Glomerular visceral epithelial cell (primary cell): ENCODE results near the gene CALML4.
"Not testable (repeated sequence)": the region's sequence is repeated elsewhere in the genome, so short reads cannot be mapped to it uniquely, and the experiment has no call there.

Source experiments
- DNase-seq: peaks from one replicate; pipeline ENCODE4 v3.0.0-alpha.2; 2016; ENCODE audit errors: extremely low spot score

Gene CALML4

DNA sequence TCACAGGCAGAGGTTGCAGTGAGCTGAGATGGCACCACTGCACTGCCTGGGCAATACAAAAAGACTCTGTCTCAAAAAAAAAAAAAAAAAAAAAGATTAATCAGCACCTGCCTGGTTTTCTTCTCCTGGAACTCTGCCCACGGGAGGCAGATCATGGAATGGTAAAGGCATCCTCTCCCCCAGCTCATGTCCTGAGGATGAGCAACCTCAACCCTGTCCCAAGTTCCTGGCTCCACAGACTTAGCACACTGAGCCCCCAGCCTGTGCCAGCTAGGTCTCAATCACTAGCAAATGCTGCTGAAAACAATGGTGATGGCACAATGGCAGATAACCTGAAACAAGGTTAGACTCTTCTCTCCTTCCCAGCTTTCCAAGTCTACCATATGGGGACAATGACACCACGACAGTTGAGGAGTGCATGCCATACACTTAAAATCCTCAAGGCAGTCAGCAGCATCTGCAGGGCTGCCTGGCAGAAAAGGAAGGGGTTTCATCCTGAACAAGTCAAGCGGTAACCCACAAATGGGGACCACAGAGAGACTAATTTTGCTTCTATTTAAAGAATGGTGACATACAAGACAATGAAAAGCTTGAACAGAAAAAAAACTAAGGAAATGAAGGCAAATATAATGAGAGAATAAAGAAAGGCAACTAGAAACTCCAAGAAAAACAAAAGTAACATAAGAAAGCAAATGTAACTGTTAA is 19.6 kb upstream of the CALML4 start:
- DNase-seq: peak; percentile 22

DNA sequence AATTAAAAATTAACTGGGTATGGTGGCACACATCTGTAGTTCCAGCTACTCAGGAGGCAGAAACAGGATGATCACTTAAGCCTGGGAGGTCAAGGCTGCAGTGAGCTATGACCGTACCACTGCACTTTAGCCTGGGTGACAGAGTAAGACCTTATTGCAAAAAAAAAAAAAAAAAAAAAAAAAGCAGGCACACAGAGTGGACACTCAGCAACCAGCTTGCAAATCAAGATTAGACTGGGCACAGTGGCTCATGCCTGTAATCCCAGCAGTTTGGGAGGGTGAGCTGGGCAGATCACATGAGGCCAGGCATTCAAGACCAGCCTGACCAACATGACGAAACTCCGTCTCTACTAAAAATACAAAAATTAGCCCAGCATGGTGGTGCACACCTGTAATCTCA is 19.0 kb upstream of the CALML4 start:
- no peak for DNase-seq

DNA sequence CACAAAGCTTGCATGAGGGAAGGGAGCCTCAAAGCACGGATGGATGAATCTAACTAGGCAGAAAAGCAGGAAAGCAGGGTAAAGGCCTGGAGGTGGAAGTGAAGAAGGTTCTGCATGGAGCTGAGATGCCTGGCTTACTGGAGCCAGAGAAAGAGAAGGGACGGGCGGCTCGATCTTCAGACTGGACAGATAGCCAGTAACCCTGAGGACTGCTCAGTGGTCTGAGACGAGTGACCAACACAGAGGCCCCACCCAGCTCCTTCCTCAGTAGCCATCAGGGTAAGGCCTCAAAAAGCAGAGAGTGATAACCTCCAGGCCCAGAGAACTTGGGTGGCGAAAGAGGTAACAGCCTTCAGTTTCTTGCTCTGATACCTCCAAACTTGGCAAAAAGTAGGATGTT is 18.0 kb upstream of the CALML4 start:
- no peak for DNase-seq

GRCh38 chr15:68222432-68222743 is 17.3 kb upstream of the CALML4 start:
- not testable (repeated sequence) for DNase-seq

DNA sequence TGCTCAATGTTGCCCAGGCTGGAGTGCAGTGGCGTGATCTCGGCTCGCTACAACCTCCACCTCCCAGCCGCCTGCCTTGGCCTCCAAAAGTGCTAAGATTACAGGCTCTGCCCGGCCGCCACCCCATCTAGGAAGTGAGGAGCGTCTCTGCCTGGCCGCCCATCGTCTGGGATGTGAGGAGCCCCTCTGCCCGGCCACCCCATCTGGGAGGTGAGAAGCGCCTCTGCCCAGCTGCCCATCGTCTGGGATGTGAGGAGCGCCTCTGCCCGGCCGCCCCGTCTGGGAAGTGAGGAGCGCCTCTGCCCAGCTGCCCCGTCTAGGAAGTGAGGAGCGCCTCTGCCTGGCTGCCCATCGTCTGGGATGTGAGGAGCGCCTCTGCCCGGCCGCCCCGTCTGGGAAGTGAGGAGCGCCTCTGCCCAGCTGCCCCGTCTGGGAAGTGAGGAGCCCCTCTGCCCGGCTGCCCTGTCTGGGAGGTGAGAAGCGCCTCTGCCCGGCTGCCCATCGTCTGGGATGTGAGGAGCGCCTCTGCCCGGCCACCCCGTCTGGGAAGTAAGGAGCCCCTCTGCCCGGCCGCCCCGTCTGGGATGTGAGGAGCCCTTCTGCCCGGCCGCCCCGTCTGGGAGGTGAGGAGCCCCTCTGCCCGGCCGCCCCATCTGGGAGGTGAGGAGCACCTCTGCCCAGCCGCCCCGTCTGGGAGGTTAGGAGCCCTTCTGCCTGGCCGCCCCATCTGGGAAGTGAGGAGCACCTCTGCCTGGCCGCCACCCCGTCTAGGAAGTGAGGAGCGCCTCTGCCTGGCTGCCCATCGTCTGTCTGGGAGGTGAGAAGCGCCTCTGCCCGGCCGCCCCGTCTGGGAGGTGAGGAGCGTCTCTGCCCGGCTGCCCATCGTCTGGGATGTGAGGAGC is 16.6 kb upstream of the CALML4 start:
- not testable (repeated sequence) for DNase-seq

- DNase-seq: no peak
These were observed 15.8 kb upstream of the CALML4 start for GRCh38 chr15:68220967-68221366.

GRCh38 chr15:68220489-68220888 is 15.4 kb upstream of the CALML4 start:
- DNase-seq: no peak

GRCh38 chr15:68218847-68219798 is 14.0 kb upstream of the CALML4 start:
- DNase-seq: no peak

GRCh38 chr15:68218331-68218730 is 13.2 kb upstream of the CALML4 start:
- DNase-seq: no peak

GRCh38 chr15:68217341-68217740 is 12.2 kb upstream of the CALML4 start:
- no peak for DNase-seq

- DNase-seq: no peak
These were observed 9.7 kb upstream of the CALML4 start for GRCh38 chr15:68214838-68215254.

DNA sequence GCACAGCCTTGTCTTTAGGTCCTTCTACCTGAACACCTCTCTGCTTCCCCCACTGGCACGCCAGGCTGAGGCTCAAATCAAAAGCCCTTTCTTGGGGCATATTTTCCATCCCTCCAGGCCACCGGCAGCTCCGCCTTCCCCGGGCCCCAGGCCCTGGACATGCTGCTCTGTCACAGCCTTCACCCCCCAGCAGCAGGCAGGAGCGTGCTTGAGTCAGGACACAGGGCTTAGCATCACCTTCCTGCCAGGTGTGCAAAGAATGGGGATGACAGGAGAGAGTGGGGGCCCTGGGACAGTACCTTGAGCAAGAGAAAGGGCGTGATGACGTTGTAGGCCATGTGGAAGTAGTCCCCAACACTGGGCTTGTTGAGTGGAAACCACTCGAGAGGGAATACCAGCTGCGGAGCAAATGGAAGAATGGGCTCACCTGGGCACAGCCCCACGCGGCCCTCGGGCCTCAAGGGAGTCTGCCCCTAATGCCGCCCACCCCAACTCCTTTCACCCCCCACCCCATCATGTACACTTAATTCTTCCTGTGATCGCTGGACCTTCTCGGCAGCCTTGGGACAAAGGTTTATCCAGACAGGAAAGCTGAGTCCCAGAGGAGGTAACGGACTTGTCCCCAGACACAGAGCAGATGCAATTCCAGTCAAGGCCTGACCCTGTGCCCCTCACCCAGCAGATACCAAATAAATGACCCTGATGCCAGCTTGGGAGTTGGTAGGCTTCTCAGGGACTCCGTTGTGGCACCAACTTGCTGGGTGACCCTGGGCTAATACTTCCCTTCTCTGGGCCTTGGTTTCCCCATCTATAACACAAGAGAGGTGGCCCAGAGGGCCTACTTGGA is 9.1 kb upstream of the CALML4 start:
- DNase-seq: no peak

- DNase-seq: not testable (repeated sequence)
These were observed 8.3 kb upstream of the CALML4 start for GRCh38 chr15:68213491-68213845.

GRCh38 chr15:68211656-68212320 is 6.7 kb upstream of the CALML4 start:
- DNase-seq: no peak

DNA sequence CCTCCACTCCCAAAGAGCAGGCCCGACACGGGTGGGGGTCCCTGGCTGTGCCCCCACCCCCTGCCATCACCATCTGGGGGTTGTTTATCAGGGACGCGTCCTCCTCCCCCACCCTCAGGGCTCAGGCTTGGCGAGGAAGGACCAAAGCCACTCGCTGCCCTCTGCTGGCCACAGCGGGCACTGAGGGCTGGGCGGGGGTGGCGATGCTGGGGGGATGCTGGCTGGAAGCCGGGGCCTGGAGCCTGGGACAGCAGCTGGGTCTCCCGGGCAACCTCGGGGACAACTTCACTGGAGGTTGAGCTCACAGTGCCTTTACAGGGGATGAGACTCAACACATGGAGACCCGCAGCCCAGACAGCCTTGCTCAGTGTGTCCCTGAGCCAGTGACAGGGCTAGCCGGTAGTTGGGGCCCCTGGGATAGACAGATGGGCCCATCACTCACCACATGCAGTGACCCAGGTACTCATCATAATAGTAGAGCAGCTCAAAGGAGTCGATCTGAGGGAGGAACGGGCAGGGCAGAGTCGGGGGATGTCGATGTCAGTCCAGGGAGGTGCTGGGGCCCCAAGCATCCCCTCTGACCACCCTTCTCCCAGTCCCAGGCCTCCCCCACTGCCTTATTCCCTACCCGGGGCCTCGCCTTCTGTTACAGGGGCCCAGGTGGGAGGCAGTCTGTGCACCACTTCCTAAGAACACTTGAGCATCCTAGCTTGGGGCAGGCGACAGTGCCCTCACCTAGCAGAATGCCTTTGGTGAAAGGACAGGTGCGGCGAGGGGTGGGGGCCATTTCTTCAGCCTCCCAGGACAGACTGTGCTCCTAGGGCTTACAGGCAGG is 5.9 kb upstream of the CALML4 start:
- DNase-seq: peak; percentile 35

DNA sequence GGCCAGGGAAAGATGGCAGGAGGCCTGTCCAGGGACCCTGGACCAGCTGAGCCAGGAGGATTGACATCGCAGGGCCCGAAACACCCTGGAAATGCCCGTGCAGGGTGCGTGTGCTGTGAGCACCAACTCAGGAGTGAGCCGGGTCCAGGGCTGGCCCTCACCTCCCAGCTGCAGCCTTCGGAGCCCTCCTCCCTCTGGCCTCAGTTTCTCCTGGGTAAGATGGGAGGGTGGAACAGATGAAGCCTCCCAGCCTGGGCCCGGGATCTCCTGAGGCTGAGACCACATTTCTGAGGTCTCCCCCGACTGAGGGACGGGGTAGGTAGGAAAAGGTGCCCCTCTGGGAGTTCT is 5.3 kb upstream of the CALML4 start:
- DNase-seq: no peak

DNA sequence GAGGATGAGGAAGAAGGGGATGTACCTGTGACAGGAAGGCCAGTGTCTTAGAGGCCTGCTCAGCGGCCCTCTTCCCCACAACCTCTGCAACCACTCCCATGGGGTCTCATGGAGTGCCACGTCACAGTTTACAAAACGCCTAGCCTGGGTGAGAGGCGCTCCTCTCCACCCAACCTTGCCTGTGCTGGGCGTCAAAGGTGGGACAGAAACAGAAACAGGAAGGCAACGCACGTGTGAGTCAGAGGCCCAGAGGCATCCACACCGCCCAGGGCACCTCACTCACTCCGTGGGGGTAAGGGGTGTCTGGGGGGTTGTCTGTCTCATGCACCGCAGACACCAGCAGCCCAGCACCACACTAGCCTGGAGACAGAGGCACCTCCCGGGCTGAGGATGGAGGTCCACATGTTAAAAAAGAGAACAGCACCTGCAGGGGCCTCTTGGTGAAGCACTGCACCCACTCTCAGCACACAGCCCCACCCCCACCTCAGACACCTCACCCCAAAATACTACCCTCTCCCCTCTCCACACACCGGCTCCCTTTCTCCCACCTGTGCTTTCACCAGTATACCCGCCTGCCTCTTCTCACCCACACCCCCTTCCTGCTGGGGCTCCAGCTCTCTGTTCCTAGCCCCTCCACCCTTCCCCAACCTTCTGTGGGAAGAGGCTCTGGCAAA is 4.7 kb upstream of the CALML4 start:
- no peak for DNase-seq

DNA sequence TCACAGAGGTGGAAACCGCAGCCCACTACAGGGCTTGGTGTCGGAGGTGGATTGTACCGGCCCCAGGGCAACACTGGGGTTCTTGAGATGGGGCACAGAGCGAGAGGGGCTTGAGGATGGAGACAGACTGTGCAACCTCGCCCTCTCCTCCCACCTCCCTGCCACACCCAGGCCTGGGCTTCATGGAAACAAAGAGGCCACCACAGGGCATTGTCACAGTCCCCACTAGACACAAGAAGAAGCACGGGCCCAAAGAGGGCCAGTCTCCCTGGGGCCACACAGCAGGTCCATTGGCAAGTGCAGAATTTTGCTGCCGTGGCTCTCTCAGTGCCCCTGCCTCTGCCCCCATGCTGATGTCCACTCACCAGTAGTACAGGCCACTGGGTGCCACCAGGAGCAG is 4.1 kb upstream of the CALML4 start:
- no peak for DNase-seq

DNA sequence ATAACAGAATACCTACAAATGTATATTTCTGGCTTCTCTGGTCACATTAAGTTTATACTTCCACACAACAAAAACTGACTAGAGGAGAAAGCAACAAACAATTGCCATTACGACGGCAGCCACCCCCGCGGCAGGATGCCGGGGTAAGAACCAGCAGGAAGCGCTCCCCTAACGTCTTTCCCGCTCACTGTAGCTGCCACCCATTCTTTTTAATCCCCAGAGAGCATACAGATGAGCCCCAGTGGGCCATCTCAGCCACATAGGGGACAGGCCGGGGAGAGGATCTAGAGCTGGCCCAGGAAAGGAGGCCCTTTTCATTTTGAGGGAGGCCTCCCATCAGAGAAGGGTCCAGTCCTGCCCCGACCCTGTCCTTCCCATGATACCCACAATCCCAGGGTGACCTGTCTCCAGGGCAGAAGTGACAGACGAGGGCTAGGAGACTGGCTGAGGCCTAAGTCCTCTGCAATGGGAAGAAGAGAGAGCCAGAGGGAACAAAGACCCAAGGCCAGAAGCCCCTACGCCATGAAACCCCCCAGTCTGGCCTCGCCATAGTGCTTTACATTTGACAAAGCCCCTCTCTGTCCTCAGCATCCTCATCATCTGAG is 3.6 kb upstream of the CALML4 start:
- DNase-seq: no peak
